SJSA1 (cell line): ENCODE results near the gene KCNQ1. TPM values are rescaled to one million over a fixed set of nuclear protein-coding genes. Genes with fewer than 3 reads are reported as not detected.

ENCODE experiments used
- DNase-seq, 2 experiments: peaks; one replicate each; pipeline ENCODE4 v3.0.0-alpha.2; 2015 to 2020; ENCODE audit warnings: low spot score in 2 of 2, low read depth in 1 of 2
- H3K27ac ChIP-seq: fragments of 250-450 bp; sonication (Bioruptor Pico); 2 replicates; pipeline ENCODE4 v1.5.1; 2020; ENCODE audit warnings: mild to moderate bottlenecking, moderate library complexity
- H3K27me3 ChIP-seq: fragments of 250-450 bp; sonication (Bioruptor Pico); replicated peaks from 2 replicates; pipeline ENCODE4 v1.5.1; 2020; ENCODE audit warnings: mild to moderate bottlenecking, moderate library complexity
- H3K36me3 ChIP-seq: fragments of 250-450 bp; sonication (Bioruptor Pico); 2 replicates; pipeline ENCODE4 v1.5.1; 2020; ENCODE audit warnings: mild to moderate bottlenecking
- H3K4me1 ChIP-seq: fragments of 250-450 bp; sonication (Bioruptor Pico); replicated peaks from 2 replicates; pipeline ENCODE4 v1.6.1; 2021; ENCODE audit warnings: mild to moderate bottlenecking
- H3K4me3 ChIP-seq: fragments of 250-450 bp; sonication (Bioruptor Pico); 2 replicates; pipeline ENCODE4 v1.5.1; 2020; ENCODE audit warnings: mild to moderate bottlenecking
- H3K9me3 ChIP-seq: fragments of 250-450 bp; sonication (Bioruptor Pico); replicated peaks from 2 replicates; pipeline ENCODE4 v1.5.1; 2020; ENCODE audit warnings: mild to moderate bottlenecking
- total RNA-seq: library from RNA; depleted of rRNA; stranded (reverse); fragments of >200 nt; shearing (Covaris generic); gene quantifications from 2 replicates; pipeline ENCODE4 v1.2.3, GENCODE V29; 2014

KCNQ1 gene
- total RNA-seq, 1 experiment from 2014 or later: not detected

- H3K27ac ChIP-seq: no peak overlapping the region
- H3K4me3 ChIP-seq: no peak overlapping the region
- H3K4me1 ChIP-seq: no peaks in the 10 kb centered on the region
- DNase-seq: no peak
- no peaks in the 10 kb centered on the region for H3K27me3 ChIP-seq
- H3K36me3 ChIP-seq: no peaks in the 10 kb centered on the region
- H3K9me3 ChIP-seq: no peaks in the 10 kb centered on the region
Measured at GRCh38 chr11:2758751-2759150, 313.9 kb downstream of the KCNQ1 start.

GRCh38 chr11:2759228-2760195 is 314.7 kb downstream of the KCNQ1 start:
- Histone ChIP-seq H3K4me1 (no peaks in the 10 kb centered on the region), H3K36me3 (no peaks in the 10 kb centered on the region), H3K27me3 (no peaks in the 10 kb centered on the region), H3K4me3 (no peak overlapping the region), H3K27ac (no peak overlapping the region), H3K9me3 (no peaks in the 10 kb centered on the region)
- DNase-seq: peak in 1 of 2 experiments; percentile 46

- H3K9me3 ChIP-seq: no peaks in the 10 kb centered on the region
- no peaks in the 10 kb centered on the region for H3K4me1 ChIP-seq
- H3K27me3 ChIP-seq: 0 out of 2 replicates have a peak, but pooled peaks cover 3% of the 10 kb centered on the region
- no peak overlapping the region for H3K4me3 ChIP-seq
- no peaks in the 10 kb centered on the region for H3K36me3 ChIP-seq
- no peak overlapping the region for H3K27ac ChIP-seq
- DNase-seq: peak in 1 of 2 experiments; percentile 38
Measured at GRCh38 chr11:2760196-2760871, 315.5 kb downstream of the KCNQ1 start.

GRCh38 chr11:2761131-2762030 is 316.6 kb downstream of the KCNQ1 start:
- H3K36me3 ChIP-seq: no peaks in the 10 kb centered on the region
- H3K4me3 ChIP-seq: no peak overlapping the region
- H3K4me1 ChIP-seq: no peaks in the 10 kb centered on the region
- H3K27me3 ChIP-seq: 0 out of 2 replicates have a peak, but pooled peaks cover 3% of the 10 kb centered on the region
- H3K27ac ChIP-seq: no peak overlapping the region
- peak in 1 of 2 experiments; percentile 51 for DNase-seq
- no peaks in the 10 kb centered on the region for H3K9me3 ChIP-seq

- Histone ChIP-seq H3K4me1 (no peaks in the 10 kb centered on the region), H3K9me3 (no peaks in the 10 kb centered on the region), H3K36me3 (no peaks in the 10 kb centered on the region), H3K4me3 (no peak overlapping the region), H3K27me3 (0 out of 2 replicates have a peak, but pooled peaks cover 3% of the 10 kb centered on the region), H3K27ac (no peak overlapping the region)
- no peak for DNase-seq
Measured at GRCh38 chr11:2762031-2762380, 317.2 kb downstream of the KCNQ1 start.

GRCh38 chr11:2762451-2762850 is 317.6 kb downstream of the KCNQ1 start:
- H3K27ac ChIP-seq: no peak overlapping the region
- no peak overlapping the region for H3K4me3 ChIP-seq
- 0 out of 2 replicates have a peak, but pooled peaks cover 3% of the 10 kb centered on the region for H3K27me3 ChIP-seq
- H3K9me3 ChIP-seq: no peaks in the 10 kb centered on the region
- H3K36me3 ChIP-seq: no peaks in the 10 kb centered on the region
- DNase-seq: peak in 1 of 2 experiments; percentile 38
- no peaks in the 10 kb centered on the region for H3K4me1 ChIP-seq

- H3K36me3 ChIP-seq: no peaks in the 10 kb centered on the region
- no peaks in the 10 kb centered on the region for H3K9me3 ChIP-seq
- peaks cover 6% of the 10 kb centered on the region for H3K4me1 ChIP-seq
- DNase-seq: no peak
- H3K4me3 ChIP-seq: no peak overlapping the region
- H3K27me3 ChIP-seq: 0 out of 2 replicates have a peak, but pooled peaks cover 3% of the 10 kb centered on the region
- H3K27ac ChIP-seq: no peak overlapping the region
Measured at GRCh38 chr11:2763984-2764383, 319.2 kb downstream of the KCNQ1 start.

GRCh38 chr11:2765491-2765890 is 320.7 kb downstream of the KCNQ1 start:
- no peak overlapping the region for H3K27ac ChIP-seq
- 0 out of 2 replicates have a peak, but pooled peaks cover 3% of the 10 kb centered on the region for H3K27me3 ChIP-seq
- H3K9me3 ChIP-seq: no peaks in the 10 kb centered on the region
- no peaks in the 10 kb centered on the region for H3K36me3 ChIP-seq
- no peak for DNase-seq
- H3K4me3 ChIP-seq: no peak overlapping the region
- H3K4me1 ChIP-seq: peaks cover 21% of the 10 kb centered on the region

- Histone ChIP-seq H3K9me3 (no peaks in the 10 kb centered on the region), H3K4me3 (no peak overlapping the region), H3K27me3 (0 out of 2 replicates have a peak, but pooled peaks cover 3% of the 10 kb centered on the region), H3K36me3 (no peaks in the 10 kb centered on the region), H3K4me1 (peaks cover 23% of the 10 kb centered on the region), H3K27ac (no peak overlapping the region)
- no peak for DNase-seq
Measured at GRCh38 chr11:2766166-2766565, 321.4 kb downstream of the KCNQ1 start.

- Histone ChIP-seq H3K4me1 (peaks cover 23% of the 10 kb centered on the region), H3K36me3 (no peaks in the 10 kb centered on the region)
- DNase-seq: no peak
Measured at GRCh38 chr11:2767071-2767470, 322.3 kb downstream of the KCNQ1 start.

GRCh38 chr11:2767801-2768200 is 323.0 kb downstream of the KCNQ1 start:
- 0 out of 2 replicates have a peak, but pooled peaks cover 3% of the 10 kb centered on the region for H3K27me3 ChIP-seq

More at GRCh38 chr11:2767071-2767470, 322.3 kb downstream of the KCNQ1 start:
- Histone ChIP-seq H3K4me3 (no peak overlapping the region), H3K9me3 (no peaks in the 10 kb centered on the region), H3K27ac (no peak overlapping the region), H3K27me3 (0 out of 2 replicates have a peak, but pooled peaks cover 3% of the 10 kb centered on the region)

GRCh38 chr11:2768471-2769408 is 323.9 kb downstream of the KCNQ1 start:
- Histone ChIP-seq H3K27ac (peak overlapping the region; percentile 11; the same call in 1 of the 2 replicates), H3K9me3 (no peaks in the 10 kb centered on the region), H3K36me3 (no peaks in the 10 kb centered on the region), H3K4me3 (no peak overlapping the region), H3K27me3 (0 out of 2 replicates have a peak, but pooled peaks cover 3% of the 10 kb centered on the region), H3K4me1 (peaks cover 30% of the 10 kb centered on the region)
- DNase-seq: peak; percentile 76 to 94

More at GRCh38 chr11:2767801-2768200, 323.0 kb downstream of the KCNQ1 start:
- peaks cover 28% of the 10 kb centered on the region for H3K4me1 ChIP-seq
- H3K4me3 ChIP-seq: no peak overlapping the region
- no peaks in the 10 kb centered on the region for H3K36me3 ChIP-seq
- H3K27ac ChIP-seq: no peak overlapping the region
- DNase-seq: no peak
- no peaks in the 10 kb centered on the region for H3K9me3 ChIP-seq
